H1 (cell line): ENCODE results near the gene GABARAPL1. TPM values are rescaled to one million over a fixed set of nuclear protein-coding genes. Genes with fewer than 3 reads are reported as not detected.

Experiments used
- CBX8 ChIP-seq: fragments of 300-800, 300-1000 bp; sonication (generic); IDR thresholded peaks from 2 replicates; pipeline ENCODE4 v1.7.1; 2016; ENCODE audit warnings: low read depth, low read length, borderline replicate concordance
- CHD7 ChIP-seq: fragments of 300-600 bp; sonication (generic); IDR thresholded peaks from 2 replicates; pipeline ENCODE4 v1.7.1; 2012; ENCODE audit warnings: low read length, moderate library complexity, mild to moderate bottlenecking, inconsistent platforms; ENCODE audit not compliant: insufficient replicate concordance
- PHF8 ChIP-seq: fragments of 200-600 bp; sonication (generic); conservative IDR thresholded peaks from 2 replicates; pipeline ENCODE4 v1.7.1; 2012; ENCODE audit warnings: low read depth, mild to moderate bottlenecking, inconsistent platforms, low read length, moderate library complexity
- POLR2A ChIP-seq, 2 experiments: IDR thresholded peaks; 1 replicate in 1 of 2; 2 replicates in 1 of 2; pipeline ENCODE4 v1.6.1; 2011; ENCODE audit warnings: low read depth in 2 of 2, low read length in 2 of 2, mild to moderate bottlenecking in 2 of 2; ENCODE audit errors: control extremely low read depth in 1 of 2
- POLR2AphosphoS5 ChIP-seq: IDR thresholded peaks from 2 replicates; pipeline ENCODE4 v1.6.1; 2011; ENCODE audit warnings: low read depth, low read length
- SP4 ChIP-seq: IDR thresholded peaks from 2 replicates; pipeline ENCODE4 v1.6.1; 2012; ENCODE audit warnings: low read length, inconsistent platforms
- polyA plus RNA-seq, 7 experiments: library from polyadenylated mRNA; depleted of rRNA in 3 of 7; stranded (reverse) in 5 of 7; unstranded in 2 of 7; fragments of >200 nt in 5 of 7; fragments of 200-250 nt in 2 of 7; gene quantifications; 1 replicate in 5 of 7; 2 replicates in 1 of 7; 4 replicates in 1 of 7; pipeline versions ENCODE4 v1.2.1 to v1.2.3, GENCODE V29; 2011 to 2013; ENCODE audit warnings: missing spikeins in 2 of 7, mixed read lengths in 2 of 7
- total RNA-seq: library from RNA; stranded (reverse); fragmentation: NEBNext Ultra II Directional; extraction: Animal tissue kit (Norgen Biotek cat#: 25700); gene quantifications from 2 replicates; pipeline ENCODE4 v1.2.1, GENCODE V29; 2021

GABARAPL1 gene
- total and polyA plus RNA-seq, 2 of the 8 experiments (the other 6 are each of a cell fraction or from before 2014, with no cell fraction given) = 56.1 to 87.9 TPM

GRCh38 chr12:10218021-10218420 lies 5.3 kb downstream of the GABARAPL1 start (continued):
- TF ChIP-seq CHD7 = no peak
- TF ChIP-seq POLR2AphosphoS5 = no peak
- no peak for TF ChIP-seq POLR2A (IDR thresholded peaks at IDR 0.05; ENCODE audit: control extremely low read depth in 1 of 2, low read depth in 2 of 2, low read length in 2 of 2)
- TF ChIP-seq CBX8 = no peak
- no peak for TF ChIP-seq SP4
- TF ChIP-seq PHF8 = no peak
